ENCODE data around the gene ABCA5.
"Not testable (repeated sequence)": the region's sequence is repeated elsewhere in the genome, so short reads cannot be mapped to it uniquely, and the experiment has no call there.

ABCA5 gene

GRCh38 chr17:69325518-69326376, 1.2 kb downstream of the ABCA5 start:
- DNase-seq: no peak

GRCh38 chr17:69323806-69324205, 3.1 kb downstream of the ABCA5 start:
- no peak for DNase-seq

GRCh38 chr17:69320908-69321238, 6.1 kb downstream of the ABCA5 start:
- no peak for DNase-seq

GRCh38 chr17:69320210-69320907, 6.6 kb downstream of the ABCA5 start:
- DNase-seq: no peak

- DNase-seq: no peak
Observed at GRCh38 chr17:69317625-69318024, 9.3 kb downstream of the ABCA5 start.

- no peak for DNase-seq
Observed at GRCh38 chr17:69314246-69315065, 12.5 kb downstream of the ABCA5 start.

GRCh38 chr17:69305177-69305576, 21.8 kb downstream of the ABCA5 start:
- no peak for DNase-seq

GRCh38 chr17:69302682-69303081, 24.3 kb downstream of the ABCA5 start:
- DNase-seq: no peak

- DNase-seq: no peak
Observed at GRCh38 chr17:69300222-69300621, 26.7 kb downstream of the ABCA5 start.

GRCh38 chr17:69298120-69298722, 28.7 kb downstream of the ABCA5 start:
- DNase-seq: not testable (repeated sequence)

- no peak for DNase-seq
Observed at GRCh38 chr17:69287168-69287567, 39.8 kb downstream of the ABCA5 start.

- no peak for DNase-seq
Observed at GRCh38 chr17:69286257-69286656, 40.7 kb downstream of the ABCA5 start.

GRCh38 chr17:69284646-69285045, 42.3 kb downstream of the ABCA5 start:
- DNase-seq: no peak

- DNase-seq: no peak
Observed at GRCh38 chr17:69282002-69282401, 44.9 kb downstream of the ABCA5 start.

GRCh38 chr17:69276279-69276678, 50.7 kb downstream of the ABCA5 start:
- not testable (repeated sequence) for DNase-seq

- no peak for DNase-seq
Observed at GRCh38 chr17:69275751-69276150, 51.2 kb downstream of the ABCA5 start.

GRCh38 chr17:69271023-69271422, 55.9 kb downstream of the ABCA5 start:
- DNase-seq: no peak

- DNase-seq: no peak
Observed at GRCh38 chr17:69269131-69269998, 57.6 kb downstream of the ABCA5 start.

GRCh38 chr17:69268543-69269014, 58.4 kb downstream of the ABCA5 start:
- no peak for DNase-seq

- DNase-seq: no peak
Observed at GRCh38 chr17:69267219-69267618, 59.7 kb downstream of the ABCA5 start.

- no peak for DNase-seq
Observed at GRCh38 chr17:69265873-69266272, 61.1 kb downstream of the ABCA5 start.

GRCh38 chr17:69254187-69254586, 72.7 kb downstream of the ABCA5 start:
- DNase-seq: no peak

Measured in activated CD4-positive, alpha-beta T cell treated with anti-CD3 and anti-CD28 coated beads for 1 hour (primary cell).